A549 treated with CpdA at 1 μM for 4 hours (cell line): ENCODE measurements around the gene ARL17A. TPM values are rescaled to one million over a fixed set of nuclear protein-coding genes. Genes with fewer than 3 reads are reported as not detected.

Experiments
- total RNA-seq: library from RNA; stranded (reverse); fragments of 200-300 nt; extraction: Qiagen RNA extraction; gene quantifications from 5 replicates; pipeline ENCODE4 v1.2.3, GENCODE V29; 2022; ENCODE audit warnings: low read depth

ARL17A gene
- 2.9 to 5.6 TPM (median 4.3 TPM) in 5 replicates for total RNA-seq

DNA sequence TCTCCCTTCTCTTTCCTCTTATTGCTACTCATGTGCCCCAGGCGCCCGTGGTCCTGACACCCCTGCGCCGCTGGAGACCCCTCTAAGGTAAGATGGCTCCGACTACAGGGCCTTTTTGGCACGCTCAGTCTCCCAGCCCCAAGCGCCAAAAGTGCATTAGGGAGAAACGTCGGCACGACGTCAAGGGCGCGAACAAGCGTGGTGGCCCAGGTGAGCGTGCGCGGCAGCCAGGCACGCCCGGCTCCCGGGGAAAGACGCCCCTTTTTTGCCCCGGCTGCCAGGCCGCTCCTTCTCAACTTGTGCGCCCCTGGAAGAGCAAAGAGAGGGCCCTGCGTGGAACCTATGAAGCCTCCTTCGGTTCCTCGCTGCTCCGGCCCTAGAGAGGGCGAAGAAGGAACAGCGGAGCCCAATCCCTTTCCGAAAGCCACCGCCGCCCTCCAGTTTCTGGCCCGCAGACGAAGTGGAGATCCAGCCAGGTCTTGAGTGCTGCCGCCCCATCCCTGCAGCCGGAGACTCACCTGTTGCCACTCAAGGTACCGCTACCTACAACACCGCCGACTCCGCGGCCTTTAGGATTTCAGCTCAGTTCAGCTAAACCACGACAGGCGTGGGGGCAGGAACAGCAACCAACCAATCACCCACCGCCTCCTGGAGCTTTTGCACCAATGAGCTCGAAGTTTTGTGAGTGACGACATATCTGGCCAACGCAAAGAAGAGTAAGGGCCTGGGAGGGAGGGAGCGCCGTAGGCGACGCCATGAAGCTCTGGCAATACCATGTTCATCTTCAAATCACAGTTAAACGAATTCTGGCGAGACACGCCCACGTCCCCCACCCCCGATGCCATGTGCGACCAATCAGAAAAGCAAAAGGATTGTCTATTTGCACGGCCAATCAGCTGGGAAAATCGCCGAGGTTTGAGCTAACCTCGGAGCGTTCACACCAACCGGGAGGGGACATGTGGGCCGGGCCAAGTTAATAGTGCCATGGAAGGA is at the start of gene ARL17A:
Gene ARL17A (minus strand): TSS at position 609 of the 993 bp plus-strand sequence. CDS start 3,369 bp downstream, outside the sequence.

DNA sequence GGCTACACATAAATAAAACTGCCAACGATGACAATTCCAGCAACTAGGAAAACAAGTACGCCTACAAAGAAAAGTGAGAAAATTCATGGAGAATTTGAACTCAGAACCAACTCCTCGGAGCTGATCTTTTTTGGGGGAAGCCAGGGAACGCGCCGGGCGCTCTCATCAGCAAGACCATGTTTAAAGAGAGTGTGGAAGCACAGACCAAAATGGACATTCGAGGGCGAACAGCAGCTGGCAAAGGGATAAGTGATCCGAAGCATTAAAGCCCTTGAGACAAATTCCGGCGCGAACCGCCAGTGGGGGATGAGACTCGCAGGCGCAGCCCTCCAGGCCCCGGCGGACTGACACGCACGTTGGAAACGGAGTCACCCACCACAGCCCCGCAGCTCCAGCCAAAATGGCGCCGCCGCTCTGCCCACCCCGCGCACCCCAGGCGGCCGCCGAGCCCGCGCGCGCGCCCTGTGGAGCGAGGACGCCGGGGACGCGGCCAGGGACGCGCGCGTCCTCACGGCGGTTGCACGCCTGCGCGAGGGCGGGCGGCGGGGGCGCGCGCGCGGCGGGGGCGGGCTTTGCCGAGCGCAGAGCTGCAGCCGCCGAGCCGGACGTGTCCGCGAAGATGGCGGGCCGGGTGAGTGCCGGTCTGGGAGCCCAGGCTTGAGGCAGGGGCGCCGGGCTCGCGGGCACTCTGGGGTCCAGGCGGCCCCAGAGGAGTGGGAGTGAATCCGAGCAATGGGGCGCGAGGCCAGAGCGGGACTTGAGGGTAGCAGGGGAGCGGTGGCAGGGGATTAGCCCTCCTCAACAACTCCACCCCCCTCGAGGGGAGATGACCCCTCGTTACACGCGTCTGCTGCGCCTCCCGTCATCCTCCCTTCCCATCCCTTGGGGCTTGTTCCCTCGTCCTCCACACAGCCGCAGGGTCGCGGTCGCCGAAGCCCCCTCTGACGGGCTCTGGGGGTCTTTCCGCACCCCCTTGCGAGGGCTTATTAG is 11.0 kb upstream of the ARL17A start, which contains the start of gene NSF:
Gene NSF (plus strand): TSS at position 513 of the 990 bp plus-strand sequence. CDS start 107 bp downstream, at position 620.

GRCh38 chr17:46512168-46512567 is 67.3 kb downstream of the ARL17A start, which contains the start of gene LRRC37A2:
TSS of gene LRRC37A2 (plus strand) at chr17:46512468. CDS start at chr17:46512713, 245 bp downstream.

Other genes starting within 250 kb of the ARL17A start
- gene ARL17B, start 217.9 kb downstream of the ARL17A start, total RNA-seq, result 4.8 to 7.8 TPM (median 7.0 TPM) in 5 replicates
- 2.7 to 4.1 TPM (median 3.7 TPM) in 5 replicates for gene LRRC37A2, start 67.2 kb downstream of the ARL17A start, total RNA-seq
- 20.6 to 24.2 TPM (median 23.5 TPM) in 5 replicates for gene NSF, start 11.0 kb upstream of the ARL17A start, total RNA-seq
- 4.4 to 6.4 TPM (median 5.6 TPM) in 5 replicates for gene WNT3, start 239.0 kb upstream of the ARL17A start, total RNA-seq